H9 (cell line): ENCODE data around the gene VTCN1. TPM values are rescaled to one million over a fixed set of nuclear protein-coding genes. Genes with fewer than 3 reads are reported as not detected.

Source experiments
- DNase-seq: peaks from one replicate; pipeline ENCODE4 v3.0.0-alpha.2; 2017
- H2AFZ ChIP-seq: one replicate; pipeline ENCODE4 v1.6.1; 2013; ENCODE audit warnings: mild to moderate bottlenecking, low read length, control low read depth, moderate library complexity
- H2AK5ac ChIP-seq: 2 replicates; pipeline ENCODE4 v1.6.1; 2013; ENCODE audit warnings: low read length, control low read depth, mixed read lengths; ENCODE audit not compliant: insufficient read length
- H2BK120ac ChIP-seq: one replicate; pipeline ENCODE4 v1.6.1; 2013; ENCODE audit warnings: low read depth, mild to moderate bottlenecking, low read length, control low read depth, inconsistent platforms; ENCODE audit not compliant: poor library complexity, severe bottlenecking
- H2BK12ac ChIP-seq: 2 replicates; pipeline ENCODE4 v1.6.1; 2013; ENCODE audit warnings: low read length, control low read depth, mixed read lengths, low read depth; ENCODE audit not compliant: insufficient read length
- H2BK15ac ChIP-seq: 2 replicates; pipeline ENCODE4 v1.6.1; 2013; ENCODE audit warnings: low read depth, low read length, control low read depth
- H2BK20ac ChIP-seq: one replicate; pipeline ENCODE4 v1.6.1; 2013; ENCODE audit warnings: low read depth, mild to moderate bottlenecking, low read length, control low read depth, inconsistent platforms; ENCODE audit not compliant: poor library complexity, severe bottlenecking
- H2BK5ac ChIP-seq: 2 replicates; pipeline ENCODE4 v1.6.1; 2013; ENCODE audit warnings: low read length, control low read depth, mixed read lengths; ENCODE audit not compliant: insufficient read length
- H3K14ac ChIP-seq: 2 replicates; pipeline ENCODE4 v1.6.1; 2013; ENCODE audit warnings: low read length, control low read depth; ENCODE audit not compliant: insufficient read depth
- H3K18ac ChIP-seq: 2 replicates; pipeline ENCODE4 v1.6.1; 2013; ENCODE audit warnings: low read depth, mild to moderate bottlenecking, mixed read lengths, low read length, control low read depth; ENCODE audit not compliant: insufficient read length
- H3K23ac ChIP-seq: 2 replicates; pipeline ENCODE4 v1.6.1; 2013; ENCODE audit warnings: low read length, control low read depth, mixed read lengths, low read depth; ENCODE audit not compliant: insufficient read length
- H3K23me2 ChIP-seq: 2 replicates; pipeline ENCODE4 v1.6.1; 2013; ENCODE audit warnings: low read depth, mild to moderate bottlenecking, mixed read lengths, low read length, control low read depth; ENCODE audit not compliant: insufficient read length, poor library complexity, severe bottlenecking
- H3K27ac ChIP-seq: 2 replicates; pipeline ENCODE4 v1.5.1; 2013; ENCODE audit warnings: low read length, control low read depth, mixed read lengths, low read depth; ENCODE audit not compliant: insufficient read length
- H3K27me3 ChIP-seq: 2 replicates; pipeline ENCODE4 v1.6.1; 2013; ENCODE audit warnings: low read length, control low read depth, inconsistent platforms; ENCODE audit not compliant: insufficient read depth
- H3K4ac ChIP-seq: 2 replicates; pipeline ENCODE4 v1.6.1; 2013; ENCODE audit warnings: low read depth, mild to moderate bottlenecking, control low read depth, inconsistent platforms, low read length, moderate library complexity
- H3K4me1 ChIP-seq: 2 replicates; pipeline ENCODE4 v1.6.1; 2013; ENCODE audit warnings: low read length, control low read depth, inconsistent platforms; ENCODE audit not compliant: insufficient read depth
- H3K4me2 ChIP-seq: 2 replicates; pipeline ENCODE4 v1.6.1; 2013; ENCODE audit warnings: low read length, control low read depth, mixed read lengths; ENCODE audit not compliant: insufficient read length, insufficient read depth
- H3K56ac ChIP-seq: 2 replicates; pipeline ENCODE4 v1.6.1; 2013; ENCODE audit warnings: low read depth, mild to moderate bottlenecking, mixed read lengths, low read length, control low read depth; ENCODE audit not compliant: insufficient read length
- H3K79me1 ChIP-seq: 2 replicates; pipeline ENCODE4 v1.6.1; 2013; ENCODE audit warnings: low read depth, mild to moderate bottlenecking, moderate library complexity, low read length, control low read depth, inconsistent platforms; ENCODE audit not compliant: insufficient read depth, poor library complexity, severe bottlenecking
- H3K79me2 ChIP-seq: 2 replicates; pipeline ENCODE4 v1.6.1; 2013; ENCODE audit warnings: low read length, control low read depth, inconsistent platforms; ENCODE audit not compliant: insufficient read depth
- H3K9ac ChIP-seq: 2 replicates; pipeline ENCODE4 v1.6.1; 2013; ENCODE audit warnings: low read length, control low read depth, mixed read lengths; ENCODE audit not compliant: insufficient read length; ENCODE audit errors: extremely low read depth
- H3K9me3 ChIP-seq: one replicate; pipeline ENCODE4 v1.6.1; 2013; ENCODE audit warnings: low read depth, low read length, inconsistent platforms; ENCODE audit not compliant: control insufficient read depth
- H3T11ph ChIP-seq: one replicate; pipeline ENCODE4 v1.6.1; 2013; ENCODE audit warnings: mild to moderate bottlenecking, low read length, control low read depth, inconsistent platforms
- H4K20me1 ChIP-seq: one replicate; pipeline ENCODE4 v1.6.1; 2013; ENCODE audit not compliant: control insufficient read depth, insufficient read length, insufficient read depth
- H4K5ac ChIP-seq: 2 replicates; pipeline ENCODE4 v1.6.1; 2013; ENCODE audit warnings: low read depth, mild to moderate bottlenecking, mixed read lengths, low read length, control low read depth; ENCODE audit not compliant: insufficient read length
- H4K8ac ChIP-seq: replicated peaks from 2 replicates; pipeline ENCODE4 v1.6.1; 2013; ENCODE audit warnings: low read length, control low read depth, mixed read lengths, low read depth; ENCODE audit not compliant: insufficient read length
- H4K91ac ChIP-seq: 2 replicates; pipeline ENCODE4 v1.6.1; 2013; ENCODE audit warnings: low read depth, mild to moderate bottlenecking, moderate library complexity, mixed read lengths, low read length, control low read depth; ENCODE audit not compliant: insufficient read length
- H3K27ac Mint-ChIP-seq, 3 experiments: 2 replicates in 2 of 3; 3 replicates in 1 of 3; pipeline ENCODE4 v1.8.0; 2020 to 2021; ENCODE audit warnings: mixed read lengths in 3 of 3, mild to moderate bottlenecking in 1 of 3, moderate library complexity in 1 of 3
- H3K27me3 Mint-ChIP-seq: 2 replicates; pipeline ENCODE4 v1.8.0; 2021; ENCODE audit warnings: low read depth, mild to moderate bottlenecking, moderate library complexity, mixed read lengths
- H3K36me3 Mint-ChIP-seq, 3 experiments: 2 replicates in 2 of 3; 3 replicates in 1 of 3; pipeline ENCODE4 v1.8.0; 2020 to 2021; ENCODE audit warnings: low read depth in 3 of 3, mixed read lengths in 3 of 3; ENCODE audit not compliant: insufficient read depth in 1 of 3
- H3K4me1 Mint-ChIP-seq, 2 experiments: 2 replicates each; pipeline ENCODE4 v1.8.0; 2020; ENCODE audit warnings: mixed read lengths in 2 of 2
- H3K4me3 Mint-ChIP-seq, 2 experiments: 2 replicates in 1 of 2; 3 replicates in 1 of 2; pipeline ENCODE4 v1.8.0; 2020 to 2021; ENCODE audit warnings: mild to moderate bottlenecking in 2 of 2, mixed read lengths in 2 of 2, moderate library complexity in 1 of 2
- H3K9me3 Mint-ChIP-seq, 2 experiments: 2 replicates in 1 of 2; 3 replicates in 1 of 2; pipeline ENCODE4 v1.8.0; 2020; ENCODE audit warnings: mild to moderate bottlenecking in 2 of 2, mixed read lengths in 2 of 2, moderate library complexity in 1 of 2
- CTCF ChIP-seq: fragments of 200-600 bp; sonication (generic); conservative IDR thresholded peaks from 3 replicates; pipeline ENCODE4 v1.8.0; 2021; ENCODE audit warnings: antibody characterized with exemption, mild to moderate bottlenecking
- WGBS: extraction: QIAGEN DNeasy Blood & Tissue Kit; methylation state at CpG from one replicate; pipeline ENCODE4 v1.1.7; 2013; ENCODE audit warnings: missing lambda C conversion rate, low lambda C conversion rate, mixed read lengths; ENCODE audit not compliant: insufficient read length; ENCODE audit errors: extremely low coverage; 5-methylcytosine and 5-hydroxymethylcytosine counted together
- total RNA-seq: library from RNA; stranded (reverse); gene quantifications from 2 replicates; pipeline ENCODE4 v1.2.1, GENCODE V29; 2021

The VTCN1 gene
- total RNA-seq, 1 experiment from 2014 or later: 0.33 TPM

GRCh38 chr1:117106478-117106877 lies 104.2 kb downstream of the VTCN1 start:
- Histone ChIP-seq H3K79me2 (no peaks in the 10 kb centered on the region), H3K56ac (no peak overlapping the region), H3K9me3 (no peaks in the 10 kb centered on the region), H2BK15ac (no peak overlapping the region), H3T11ph (no peak overlapping the region), H3K27me3 (no peaks in the 10 kb centered on the region), H2BK12ac (no peak overlapping the region), H3K9ac (no peak overlapping the region), H2BK5ac (no peak overlapping the region), H2BK20ac (no peak overlapping the region), H4K91ac (no peak overlapping the region), H3K4ac (no peak overlapping the region), H3K4me2 (no peak overlapping the region), H3K4me1 (no peaks in the 10 kb centered on the region), H3K79me1 (no peaks in the 10 kb centered on the region), H3K27ac (no peak overlapping the region), H3K18ac (no peak overlapping the region), H4K8ac (no peak overlapping the region), H3K23me2 (no peaks in the 10 kb centered on the region), H3K23ac (no peak overlapping the region), H4K20me1 (no peaks in the 10 kb centered on the region), H4K5ac (no peak overlapping the region), H2BK120ac (no peak overlapping the region), H3K14ac (no peak overlapping the region), H2AK5ac (no peak overlapping the region), H2AFZ (no peak overlapping the region)
- DNase-seq: no peak
- Mint-ChIP-seq H3K9me3 (no peaks in the 10 kb centered on the region), H3K36me3 (peaks cover 26 to 78% (median 64%) of the 10 kb centered on the region in 3 experiments), H3K4me1 (no peaks in the 10 kb centered on the region), H3K27me3 (no peaks in the 10 kb centered on the region), H3K27ac (0 out of 7 replicates have a peak overlapping the region, but pooled peaks of 1 of the 3 experiments have one; percentile 11), H3K4me3 (no peak overlapping the region)
- TF ChIP-seq CTCF: no peak
- no CpG with 5 or more reads among the region's 2 CpGs for WGBS
